Caco-2 (cell line): Measurements from ENCODE around the gene RP9. TPM values are rescaled to one million over a fixed set of nuclear protein-coding genes. Genes with fewer than 3 reads are reported as not detected.

ENCODE experiments used
- BruUV-seq: library from RNA; stranded (reverse); fragments of 400-500 nt; replicated peaks from 2 replicates; lab custom pipeline; 2021; lab: Mats Ljungman, UMichigan
- CTCF ChIA-PET: fragments of 300-600 bp; sonication (Branson Sonifier 250); formaldehyde crosslinking; loops from one replicate; lab custom pipeline; 2022; ENCODE audit warnings: antibody characterized with exemption; lab: Charles Lee
- POLR2A ChIA-PET: fragments of 300-600 bp; sonication (Branson Sonifier 250); formaldehyde crosslinking; loops from one replicate; lab custom pipeline; 2022; ENCODE audit warnings: antibody characterized with exemption; lab: Charles Lee
- DNase-seq, 2 experiments: peaks; one replicate each; pipeline versions ENCODE4 v3.0.0 to v3.0.0-alpha.2; 2020 to 2022
- H3K27me3 ChIP-seq: replicated peaks from 2 replicates; pipeline ENCODE4 v1.6.0; 2011; ENCODE audit warnings: low read length; ENCODE audit not compliant: control insufficient read depth, insufficient read depth
- H3K36me3 ChIP-seq: 2 replicates; pipeline ENCODE4 v1.5.1; 2011; ENCODE audit warnings: low read length; ENCODE audit not compliant: control insufficient read depth, insufficient read depth
- H3K4me1 ChIP-seq: fragments of 250-450 bp; sonication (Bioruptor Pico); 2 replicates; pipeline ENCODE4 v1.5.1; 2020; ENCODE audit warnings: mild to moderate bottlenecking
- H3K4me3 ChIP-seq: 2 replicates; pipeline ENCODE4 v1.5.1; 2011; ENCODE audit warnings: low read depth, mild to moderate bottlenecking, control low read depth, low read length
- H3K9me3 ChIP-seq: fragments of 250-450 bp; sonication (Bioruptor Pico); 2 replicates; pipeline ENCODE4 v1.5.1; 2020; ENCODE audit warnings: mild to moderate bottlenecking, moderate library complexity
- H3K27ac Mint-ChIP-seq: one replicate; pipeline ENCODE4 v1.8.0; 2022; ENCODE audit warnings: mixed read lengths; ENCODE audit not compliant: unreplicated experiment
- H3K27me3 Mint-ChIP-seq: one replicate; pipeline ENCODE4 v1.8.0; 2022; ENCODE audit warnings: mixed read lengths; ENCODE audit not compliant: insufficient read depth, unreplicated experiment
- H3K36me3 Mint-ChIP-seq: one replicate; pipeline ENCODE4 v1.8.0; 2022; ENCODE audit warnings: mild to moderate bottlenecking, mixed read lengths; ENCODE audit not compliant: insufficient read depth, unreplicated experiment
- H3K4me1 Mint-ChIP-seq: one replicate; pipeline ENCODE4 v1.8.0; 2022; ENCODE audit warnings: low read depth, mixed read lengths; ENCODE audit not compliant: unreplicated experiment
- H3K4me3 Mint-ChIP-seq: one replicate; pipeline ENCODE4 v1.8.0; 2022; ENCODE audit warnings: mild to moderate bottlenecking, moderate library complexity, mixed read lengths; ENCODE audit not compliant: unreplicated experiment
- H3K9me3 Mint-ChIP-seq: one replicate; pipeline ENCODE4 v1.8.0; 2022; ENCODE audit warnings: mixed read lengths; ENCODE audit not compliant: unreplicated experiment
- intact Hi-C: fragments of 100-400 bp; cut with micrococcal nuclease; formaldehyde crosslinking; loops from one replicate; pipeline ENCODE4 v1.10.0; 2022; ENCODE audit not compliant: unreplicated experiment
- total RNA-seq: library from RNA; stranded (reverse); gene quantifications from 2 replicates; pipeline ENCODE4 v1.2.3, GENCODE V29; 2022
- TF ChIP-seq, protein P1 (sequence below), 2 experiments: fragments of 200-600 bp in 1 of 2; IDR thresholded peaks; 1 replicate in 1 of 2; 2 replicates in 1 of 2; pipeline versions ENCODE4 v1.5.1 to v1.8.0; 2011 to 2022; ENCODE audit warnings: antibody characterized with exemption in 1 of 2, control low read depth in 1 of 2, inconsistent platforms in 1 of 2, low read depth in 1 of 2, low read length in 1 of 2, mild to moderate bottlenecking in 1 of 2, moderate library complexity in 1 of 2; ENCODE audit not compliant: insufficient read depth in 1 of 2, severe bottlenecking in 1 of 2, unreplicated experiment in 1 of 2

RP9 gene
- total RNA-seq, 1 experiment from 2014 or later: 20.3 TPM

DNA sequence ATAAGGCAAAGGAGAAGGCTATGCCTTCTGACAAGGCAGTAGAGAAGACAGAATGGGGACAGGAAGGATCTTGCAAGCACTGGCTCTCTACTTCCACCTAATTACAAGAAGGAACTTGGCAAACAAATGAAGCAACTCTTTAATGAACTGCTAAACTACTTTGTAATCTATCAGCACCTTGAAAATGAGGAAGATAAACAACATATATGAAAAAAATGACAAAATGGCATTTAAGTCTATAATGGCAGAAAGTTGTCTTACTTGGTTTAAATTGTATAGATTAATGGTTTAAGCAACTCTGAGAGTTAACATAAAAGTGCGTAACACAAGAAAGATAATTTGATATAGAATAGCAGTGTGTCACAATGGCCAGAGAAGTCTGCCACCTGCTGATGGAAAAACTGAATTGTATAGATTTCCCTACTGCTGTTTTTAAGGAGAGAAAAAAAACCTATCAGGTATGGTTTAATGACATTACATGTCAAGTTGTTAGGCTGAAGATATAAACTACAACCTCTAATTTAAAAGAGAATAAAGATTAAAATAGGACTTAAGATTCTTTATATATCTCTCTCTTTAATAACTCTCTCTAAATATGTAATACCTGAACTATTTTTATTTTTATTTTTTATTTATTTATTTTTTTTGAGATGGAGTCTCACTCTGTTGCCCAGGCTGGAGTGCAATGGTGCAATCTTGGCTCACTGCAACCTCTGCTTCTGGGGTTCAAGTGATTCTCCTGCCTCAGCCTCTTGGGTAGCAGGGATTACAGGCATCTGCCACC is 58.5 kb downstream of the RP9 start:
- TF ChIP-seq, protein P1, sequence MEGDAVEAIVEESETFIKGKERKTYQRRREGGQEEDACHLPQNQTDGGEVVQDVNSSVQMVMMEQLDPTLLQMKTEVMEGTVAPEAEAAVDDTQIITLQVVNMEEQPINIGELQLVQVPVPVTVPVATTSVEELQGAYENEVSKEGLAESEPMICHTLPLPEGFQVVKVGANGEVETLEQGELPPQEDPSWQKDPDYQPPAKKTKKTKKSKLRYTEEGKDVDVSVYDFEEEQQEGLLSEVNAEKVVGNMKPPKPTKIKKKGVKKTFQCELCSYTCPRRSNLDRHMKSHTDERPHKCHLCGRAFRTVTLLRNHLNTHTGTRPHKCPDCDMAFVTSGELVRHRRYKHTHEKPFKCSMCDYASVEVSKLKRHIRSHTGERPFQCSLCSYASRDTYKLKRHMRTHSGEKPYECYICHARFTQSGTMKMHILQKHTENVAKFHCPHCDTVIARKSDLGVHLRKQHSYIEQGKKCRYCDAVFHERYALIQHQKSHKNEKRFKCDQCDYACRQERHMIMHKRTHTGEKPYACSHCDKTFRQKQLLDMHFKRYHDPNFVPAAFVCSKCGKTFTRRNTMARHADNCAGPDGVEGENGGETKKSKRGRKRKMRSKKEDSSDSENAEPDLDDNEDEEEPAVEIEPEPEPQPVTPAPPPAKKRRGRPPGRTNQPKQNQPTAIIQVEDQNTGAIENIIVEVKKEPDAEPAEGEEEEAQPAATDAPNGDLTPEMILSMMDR (IDR thresholded peaks at IDR 0.05; ENCODE audit: insufficient read depth in 1 of 2, low read depth in 1 of 2, low read length in 1 of 2, severe bottlenecking in 1 of 2, unreplicated experiment in 1 of 2): peak; percentile 37 to 66
- no peaks in the 10 kb centered on the region for H3K36me3 ChIP-seq
- no TSS peak for BruUV-seq
- no peaks in the 10 kb centered on the region for H3K27me3 ChIP-seq
- H3K27me3 Mint-ChIP-seq: no peaks in the 10 kb centered on the region
- peak in 1 of 2 experiments; percentile 60 for DNase-seq
- peaks cover 12% of the 10 kb centered on the region for H3K4me1 Mint-ChIP-seq
- H3K4me1 ChIP-seq: no peaks in the 10 kb centered on the region
- H3K9me3 ChIP-seq: no peaks in the 10 kb centered on the region
- POLR2A ChIA-PET: no interaction called here
- H3K4me3 ChIP-seq: no peak overlapping the region
- no peaks in the 10 kb centered on the region for H3K36me3 Mint-ChIP-seq
- H3K9me3 Mint-ChIP-seq: no peaks in the 10 kb centered on the region
- CTCF ChIA-PET: no interaction called here
- intact Hi-C loops: loop anchor here (1.0 to 5.0 kb wide), 3 partner anchors 33 to 286 kb away; no protein-coding TSS in a partner anchor
- no peak overlapping the region for H3K27ac Mint-ChIP-seq
- no peak overlapping the region for H3K4me3 Mint-ChIP-seq

DNA sequence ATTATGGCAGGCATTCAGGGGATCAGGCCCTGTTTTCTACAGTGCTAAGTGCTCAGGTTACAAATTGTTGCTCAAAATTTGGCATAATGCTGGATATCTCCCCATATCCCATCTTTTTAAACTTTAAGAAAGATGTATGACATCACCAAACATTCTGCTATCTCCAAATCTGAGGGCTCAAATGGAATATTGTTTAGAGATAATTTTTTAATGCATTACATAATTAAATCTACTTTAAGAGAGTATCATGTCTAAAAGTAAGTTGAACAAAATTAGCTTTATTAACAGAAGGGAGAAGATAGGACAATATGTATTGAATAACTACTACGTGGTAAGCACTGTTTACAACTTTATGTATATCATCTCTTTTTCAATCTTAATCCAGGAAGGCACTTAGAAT is 60.5 kb downstream of the RP9 start:
- POLR2A ChIA-PET: no interaction called here
- Mint-ChIP-seq H3K27me3 (no peaks in the 10 kb centered on the region), H3K4me3 (no peak overlapping the region), H3K4me1 (peaks cover 21% of the 10 kb centered on the region), H3K27ac (no peak overlapping the region), H3K36me3 (no peaks in the 10 kb centered on the region), H3K9me3 (no peaks in the 10 kb centered on the region)
- Histone ChIP-seq H3K36me3 (no peaks in the 10 kb centered on the region), H3K4me1 (peaks cover 16% of the 10 kb centered on the region), H3K27me3 (no peaks in the 10 kb centered on the region), H3K4me3 (no peak overlapping the region), H3K9me3 (no peaks in the 10 kb centered on the region)
- DNase-seq: no peak
- CTCF ChIA-PET: no interaction called here
- intact Hi-C loops: no loop called here
- BruUV-seq: no TSS peak
- TF ChIP-seq, protein P1 (IDR thresholded peaks at IDR 0.05; ENCODE audit: insufficient read depth in 1 of 2, low read depth in 1 of 2, low read length in 1 of 2, severe bottlenecking in 1 of 2, unreplicated experiment in 1 of 2): no peak

DNA sequence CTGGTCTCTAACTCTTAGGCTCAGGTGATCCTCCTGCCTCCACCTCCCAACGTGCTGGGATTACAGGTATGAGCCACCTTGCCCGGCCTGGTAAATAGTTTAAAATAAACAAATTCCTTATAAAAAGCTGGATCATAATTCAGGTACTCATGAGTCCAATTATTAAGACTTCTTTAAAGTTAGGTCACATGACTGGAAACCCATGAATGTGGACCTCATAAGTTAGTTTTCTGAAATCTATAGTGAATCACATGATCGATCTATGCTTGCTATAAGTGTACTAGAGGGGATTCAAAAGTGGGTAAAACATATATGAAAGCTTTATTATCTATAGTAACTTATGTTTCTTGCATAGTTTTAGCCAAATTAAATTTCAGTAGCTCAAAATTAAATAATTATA is 60.9 kb downstream of the RP9 start:
- DNase-seq: no peak
- Histone ChIP-seq H3K4me1 (peaks cover 21% of the 10 kb centered on the region), H3K27me3 (no peaks in the 10 kb centered on the region), H3K9me3 (no peaks in the 10 kb centered on the region), H3K36me3 (no peaks in the 10 kb centered on the region), H3K4me3 (no peak overlapping the region)
- no TSS peak for BruUV-seq
- Mint-ChIP-seq H3K4me1 (peaks cover 26% of the 10 kb centered on the region), H3K36me3 (no peaks in the 10 kb centered on the region), H3K4me3 (no peak overlapping the region), H3K27me3 (no peaks in the 10 kb centered on the region), H3K9me3 (no peaks in the 10 kb centered on the region), H3K27ac (no peak overlapping the region)
- intact Hi-C loops: no loop called here
- POLR2A ChIA-PET: no interaction called here
- TF ChIP-seq, protein P1 (IDR thresholded peaks at IDR 0.05; ENCODE audit: insufficient read depth in 1 of 2, low read depth in 1 of 2, low read length in 1 of 2, severe bottlenecking in 1 of 2, unreplicated experiment in 1 of 2): no peak
- CTCF ChIA-PET: no interaction called here
